Esophagus squamous epithelium (tissue), 5 donors: ENCODE measurements around the gene ACTA1. TPM values are rescaled to one million over a fixed set of nuclear protein-coding genes. Genes with fewer than 3 reads are reported as not detected.
"Not testable (repeated sequence)": the region's sequence is repeated elsewhere in the genome, so short reads cannot be mapped to it uniquely, and the experiment has no call there.

Source experiments
- DNase-seq: peaks from one replicate; lab custom pipeline; 2025; lab: John Stamatoyannopoulos, UW
- H3K27ac ChIP-seq, 4 donors: fragments of 200-600 bp; sonication (generic); one replicate each; pipeline ENCODE4 v1.5.1; 2016 to 2019; ENCODE audit warnings: mild to moderate bottlenecking in 1 of 4
- H3K27me3 ChIP-seq, 4 donors: fragments of 200-600 bp; sonication (generic); 1 replicate in 3 of 4; 2 replicates in 1 of 4; pipeline versions ENCODE4 v1.5.1 to v1.6.0; 2017 to 2021; ENCODE audit warnings: antibody characterized with exemption in 1 of 4
- H3K36me3 ChIP-seq, 3 donors: fragments of 200-600 bp; sonication (generic); one replicate each; pipeline ENCODE4 v1.5.1; 2016 to 2019
- H3K4me1 ChIP-seq, 3 donors: fragments of 200-600 bp; sonication (generic); one replicate each; pipeline ENCODE4 v1.5.1; 2017 to 2019
- H3K4me3 ChIP-seq, 4 donors: fragments of 200-600 bp; sonication (generic); 1 replicate in 3 of 4; 2 replicates in 1 of 4; pipeline ENCODE4 v1.5.1; 2016 to 2019; ENCODE audit warnings: mild to moderate bottlenecking in 2 of 4, moderate library complexity in 1 of 4
- H3K9me3 ChIP-seq, 3 donors: fragments of 200-600 bp; sonication (generic); one replicate each; pipeline ENCODE4 v1.5.1; 2016 to 2019
- POLR2A ChIP-seq, 4 donors: fragments of 450-650 bp; IDR thresholded peaks; one replicate each; pipeline ENCODE4 v1.6.1; 2017; ENCODE audit warnings: antibody characterized with exemption in 4 of 4, mild to moderate bottlenecking in 4 of 4, moderate library complexity in 3 of 4
- WGBS, 2 donors: methylation state at CpG; one replicate each; pipeline ENCODE4 v1.1.5; 2018; 5-methylcytosine and 5-hydroxymethylcytosine counted together
- intact Hi-C: fragments of 100-400 bp; cut with DNase I; formaldehyde crosslinking; loops from one replicate; pipeline ENCODE4 v1.15.0; 2022
- total RNA-seq, 4 donors: library from RNA; depleted of rRNA; stranded (reverse); fragments of >200 nt; gene quantifications; one replicate each; pipeline ENCODE4 v1.1.0, GENCODE V29; 2016
- TF ChIP-seq, protein P1 (sequence below), 6 experiments: fragments of 450-650 bp in 4 of 6; fragments of 200-600 bp in 2 of 6; sonication (generic) in 2 of 6; IDR thresholded peaks; one replicate each; pipeline ENCODE4 v1.5.1; 2016 to 2019; ENCODE audit warnings: antibody characterized with exemption in 6 of 6, mild to moderate bottlenecking in 4 of 6, moderate library complexity in 4 of 6
- donor health status: DM: yes; HTN: yes; CAD: no.

ACTA1 gene
- total RNA-seq, 4 donors from 2014 or later = 0.19 to 0.75 (median 0.26) TPM; not detected in 1

DNA sequence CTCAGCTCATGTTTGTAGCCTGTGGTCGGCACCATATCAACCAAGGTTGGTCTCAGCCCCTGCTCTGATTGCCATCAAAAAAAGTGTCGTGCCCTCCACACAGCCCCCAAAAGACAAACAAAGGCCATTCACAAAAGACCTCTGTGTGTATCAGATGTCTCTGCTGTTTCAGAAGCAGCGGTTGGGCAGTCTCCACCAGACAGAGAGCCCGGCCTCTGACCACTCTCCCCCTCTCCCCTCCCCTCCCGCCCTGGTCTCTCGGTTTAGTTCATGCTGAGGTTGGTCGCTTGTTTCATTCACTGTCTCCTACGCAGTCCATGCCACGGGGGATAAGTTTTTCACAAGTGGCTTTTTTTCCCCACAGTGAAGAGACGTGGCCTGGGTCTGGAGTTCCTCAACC lies 27.1 kb downstream of the ACTA1 start:
- TF ChIP-seq POLR2A (IDR thresholded peaks at IDR 0.05) = no peak
- TF ChIP-seq, protein P1, sequence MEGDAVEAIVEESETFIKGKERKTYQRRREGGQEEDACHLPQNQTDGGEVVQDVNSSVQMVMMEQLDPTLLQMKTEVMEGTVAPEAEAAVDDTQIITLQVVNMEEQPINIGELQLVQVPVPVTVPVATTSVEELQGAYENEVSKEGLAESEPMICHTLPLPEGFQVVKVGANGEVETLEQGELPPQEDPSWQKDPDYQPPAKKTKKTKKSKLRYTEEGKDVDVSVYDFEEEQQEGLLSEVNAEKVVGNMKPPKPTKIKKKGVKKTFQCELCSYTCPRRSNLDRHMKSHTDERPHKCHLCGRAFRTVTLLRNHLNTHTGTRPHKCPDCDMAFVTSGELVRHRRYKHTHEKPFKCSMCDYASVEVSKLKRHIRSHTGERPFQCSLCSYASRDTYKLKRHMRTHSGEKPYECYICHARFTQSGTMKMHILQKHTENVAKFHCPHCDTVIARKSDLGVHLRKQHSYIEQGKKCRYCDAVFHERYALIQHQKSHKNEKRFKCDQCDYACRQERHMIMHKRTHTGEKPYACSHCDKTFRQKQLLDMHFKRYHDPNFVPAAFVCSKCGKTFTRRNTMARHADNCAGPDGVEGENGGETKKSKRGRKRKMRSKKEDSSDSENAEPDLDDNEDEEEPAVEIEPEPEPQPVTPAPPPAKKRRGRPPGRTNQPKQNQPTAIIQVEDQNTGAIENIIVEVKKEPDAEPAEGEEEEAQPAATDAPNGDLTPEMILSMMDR (IDR thresholded peaks at IDR 0.05) = no peak
- Histone ChIP-seq H3K27me3 (peaks cover 6 to 88% (median 13%) of the 10 kb centered on the region in 4 donors), H3K36me3 (no peaks in the 10 kb centered on the region), H3K27ac (no peak overlapping the region), H3K9me3 (no peaks in the 10 kb centered on the region), H3K4me3 (peak overlapping the region in 2 of 4 donors; percentile 34 to 58), H3K4me1 (peaks cover 19 to 48% (median 25%) of the 10 kb centered on the region in 3 donors)
- 24 to 31% methylated on average over 7 to 10 of the region's 10 CpGs for WGBS, 2 donors
- DNase-seq = no peak
- intact Hi-C loops = no loop called here

- no peak for TF ChIP-seq POLR2A (IDR thresholded peaks at IDR 0.05)
- TF ChIP-seq, protein P1 (IDR thresholded peaks at IDR 0.05) = no peak
- peaks cover 7 to 19% (median 11%) of the 10 kb centered on the region in 3 donors for H3K4me1 ChIP-seq
- intact Hi-C loops = no loop called here
- no peak overlapping the region for H3K27ac ChIP-seq
- DNase-seq = no peak
- no peak overlapping the region for H3K4me3 ChIP-seq
- no peaks in the 10 kb centered on the region for H3K36me3 ChIP-seq
- 80% methylated on average over 1 to 5 of the region's 8 CpGs for WGBS, 2 donors
- no peaks in the 10 kb centered on the region for H3K9me3 ChIP-seq
- peaks cover 6 to 95% (median 13%) of the 10 kb centered on the region in 4 donors for H3K27me3 ChIP-seq
Observed at GRCh38 chr1:229403573-229403972, 30.3 kb downstream of the ACTA1 start.

- intact Hi-C loops = no loop called here
- Histone ChIP-seq H3K27me3 (peaks cover 6 to 93% (median 11%) of the 10 kb centered on the region in 4 donors), H3K9me3 (no peaks in the 10 kb centered on the region), H3K36me3 (no peaks in the 10 kb centered on the region), H3K27ac (no peak overlapping the region), H3K4me1 (peaks cover 7 to 13% (median 11%) of the 10 kb centered on the region in 3 donors), H3K4me3 (no peak overlapping the region)
- 20 to 70% methylated on average over 1 to 6 of the region's 6 CpGs for WGBS, 2 donors
- no peak for DNase-seq
- TF ChIP-seq POLR2A (IDR thresholded peaks at IDR 0.05) = no peak
- TF ChIP-seq, protein P1 (IDR thresholded peaks at IDR 0.05) = no peak
Observed at GRCh38 chr1:229402993-229403392, 30.9 kb downstream of the ACTA1 start.

- intact Hi-C loops, H3K4me3 ChIP-seq, H3K36me3 ChIP-seq, H3K4me1 ChIP-seq, DNase-seq, H3K27ac ChIP-seq, H3K9me3 ChIP-seq: not testable (repeated sequence)
- 51 to 62% methylated on average over 4 of the region's 4 CpGs for WGBS, 2 donors
- peaks cover 4 to 88% (median 5%) of the 10 kb centered on the region in 4 donors for H3K27me3 ChIP-seq
Observed at GRCh38 chr1:229402329-229402728, 31.6 kb downstream of the ACTA1 start.

GRCh38 chr1:229397762-229398161 lies 36.1 kb downstream of the ACTA1 start:
- H3K9me3 ChIP-seq = no peaks in the 10 kb centered on the region
- TF ChIP-seq POLR2A (IDR thresholded peaks at IDR 0.05) = no peak
- TF ChIP-seq, protein P1 (IDR thresholded peaks at IDR 0.05) = no peak
- no peak for DNase-seq
- no peaks in the 10 kb centered on the region for H3K4me1 ChIP-seq
- H3K4me3 ChIP-seq = no peak overlapping the region
- peaks cover 0 to 82% (median 0%) of the 10 kb centered on the region in 4 donors for H3K27me3 ChIP-seq
- intact Hi-C loops = no loop called here
- no peaks in the 10 kb centered on the region for H3K36me3 ChIP-seq
- WGBS, 2 donors = 38 to 55% methylated on average over 5 of the region's 5 CpGs
- H3K27ac ChIP-seq = no peak overlapping the region
